ENCODE data around the gene ATM.

The ATM gene

DNA sequence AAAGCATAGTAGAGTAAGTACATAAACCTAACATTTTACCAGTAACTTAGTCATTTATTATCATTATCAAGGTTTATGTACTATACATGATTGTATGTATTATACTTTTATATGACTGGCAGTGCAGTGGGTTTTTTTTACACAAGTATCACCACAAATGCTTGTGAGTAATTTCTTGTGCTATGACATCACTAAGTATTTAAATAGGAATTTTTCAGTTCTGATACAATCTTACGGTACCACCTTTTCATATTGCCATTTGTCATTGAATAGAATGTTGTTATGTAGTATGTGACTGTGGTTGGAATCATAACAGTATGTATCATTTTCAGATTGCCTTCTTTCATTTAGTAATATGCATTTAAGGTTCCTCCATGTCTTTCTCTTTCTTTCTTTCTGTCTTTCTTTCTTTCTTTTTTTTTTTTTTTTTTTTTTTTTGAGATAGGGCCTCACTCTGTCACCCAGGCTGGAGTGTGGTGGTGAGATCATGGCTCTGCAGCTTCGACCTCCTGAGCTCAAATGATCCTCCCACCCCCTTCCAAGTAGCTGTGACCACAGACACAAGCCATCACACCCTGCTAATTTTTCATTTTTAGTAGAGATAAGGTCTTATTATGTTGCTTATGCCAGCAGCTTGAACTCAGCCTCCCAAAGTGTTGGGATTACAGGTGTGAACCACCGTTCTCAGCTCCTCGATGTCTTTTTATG, 18.6 kb downstream of the ATM start:
- TF ChIP-seq, protein P1, sequence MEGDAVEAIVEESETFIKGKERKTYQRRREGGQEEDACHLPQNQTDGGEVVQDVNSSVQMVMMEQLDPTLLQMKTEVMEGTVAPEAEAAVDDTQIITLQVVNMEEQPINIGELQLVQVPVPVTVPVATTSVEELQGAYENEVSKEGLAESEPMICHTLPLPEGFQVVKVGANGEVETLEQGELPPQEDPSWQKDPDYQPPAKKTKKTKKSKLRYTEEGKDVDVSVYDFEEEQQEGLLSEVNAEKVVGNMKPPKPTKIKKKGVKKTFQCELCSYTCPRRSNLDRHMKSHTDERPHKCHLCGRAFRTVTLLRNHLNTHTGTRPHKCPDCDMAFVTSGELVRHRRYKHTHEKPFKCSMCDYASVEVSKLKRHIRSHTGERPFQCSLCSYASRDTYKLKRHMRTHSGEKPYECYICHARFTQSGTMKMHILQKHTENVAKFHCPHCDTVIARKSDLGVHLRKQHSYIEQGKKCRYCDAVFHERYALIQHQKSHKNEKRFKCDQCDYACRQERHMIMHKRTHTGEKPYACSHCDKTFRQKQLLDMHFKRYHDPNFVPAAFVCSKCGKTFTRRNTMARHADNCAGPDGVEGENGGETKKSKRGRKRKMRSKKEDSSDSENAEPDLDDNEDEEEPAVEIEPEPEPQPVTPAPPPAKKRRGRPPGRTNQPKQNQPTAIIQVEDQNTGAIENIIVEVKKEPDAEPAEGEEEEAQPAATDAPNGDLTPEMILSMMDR (IDR thresholded peaks at IDR 0.05; ENCODE audit: poor library complexity, severe bottlenecking) = no peak
- Histone ChIP-seq H3K4me3 (ENCODE audit: severe bottlenecking) (no peak overlapping the region), H3K4me1 (ENCODE audit: insufficient read depth, poor library complexity, severe bottlenecking) (no peaks in the 10 kb centered on the region), H3K36me3 (ENCODE audit: low read depth) (peaks cover 68% of the 10 kb centered on the region), H3K27ac (ENCODE audit: poor library complexity, severe bottlenecking) (no peak overlapping the region), H3K27me3 (ENCODE audit: insufficient read depth, poor library complexity, severe bottlenecking) (no peaks in the 10 kb centered on the region), H3K9me3 (ENCODE audit: severe bottlenecking) (no peaks in the 10 kb centered on the region)
- ATAC-seq (ENCODE audit: low read depth) (no peak), DNase-seq (ENCODE audit: low spot score) (no peak)

DNA sequence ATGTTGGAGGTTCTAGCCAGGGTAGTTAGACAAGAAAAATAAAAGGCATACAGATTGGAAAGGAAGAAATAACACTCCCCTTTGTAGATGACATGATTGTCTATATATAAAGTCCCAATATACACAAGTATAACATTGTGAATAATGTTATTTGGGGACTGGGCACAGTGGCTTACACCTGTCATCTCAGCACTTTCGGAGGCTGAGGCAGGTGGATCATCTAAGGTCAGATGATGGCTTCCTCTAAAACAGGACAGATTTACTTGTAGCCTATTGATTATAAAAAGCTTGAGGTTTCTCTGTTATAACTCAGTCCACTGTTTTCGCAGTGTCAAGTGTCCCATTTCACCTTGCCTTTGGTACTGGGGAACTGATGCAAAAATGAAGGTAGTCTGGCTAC, 19.6 kb downstream of the ATM start:
- Histone ChIP-seq H3K27me3 (ENCODE audit: insufficient read depth, poor library complexity, severe bottlenecking) (no peaks in the 10 kb centered on the region), H3K27ac (ENCODE audit: poor library complexity, severe bottlenecking) (no peak overlapping the region), H3K4me1 (ENCODE audit: insufficient read depth, poor library complexity, severe bottlenecking) (no peaks in the 10 kb centered on the region), H3K9me3 (ENCODE audit: severe bottlenecking) (no peaks in the 10 kb centered on the region), H3K4me3 (ENCODE audit: severe bottlenecking) (no peak overlapping the region), H3K36me3 (ENCODE audit: low read depth) (peaks cover 68% of the 10 kb centered on the region)
- ATAC-seq (ENCODE audit: low read depth) (no peak), DNase-seq (ENCODE audit: low spot score) (no peak)
- TF ChIP-seq, protein P1 (IDR thresholded peaks at IDR 0.05; ENCODE audit: poor library complexity, severe bottlenecking) = no peak

DNA sequence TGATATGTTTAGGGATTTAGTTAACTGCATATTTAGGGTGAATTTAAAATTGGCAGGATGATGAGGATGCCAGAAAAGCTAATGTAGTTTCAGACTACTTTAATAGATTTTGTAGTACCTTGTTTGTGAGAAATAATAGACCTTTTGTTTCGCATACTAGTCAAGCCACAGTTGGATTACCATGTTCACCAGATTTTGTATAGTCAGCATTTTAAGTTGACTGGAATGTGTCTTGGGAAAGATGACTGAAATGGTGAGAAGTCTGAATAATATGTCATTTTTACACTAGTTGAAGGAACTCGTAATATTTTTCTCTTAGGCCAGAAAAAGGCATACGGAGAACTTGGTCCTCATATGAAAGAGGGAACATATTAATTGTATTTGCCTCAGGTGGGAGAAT, 23.4 kb downstream of the ATM start:
- Histone ChIP-seq H3K4me1 (ENCODE audit: insufficient read depth, poor library complexity, severe bottlenecking) (no peaks in the 10 kb centered on the region), H3K9me3 (ENCODE audit: severe bottlenecking) (no peaks in the 10 kb centered on the region), H3K4me3 (ENCODE audit: severe bottlenecking) (no peak overlapping the region), H3K27ac (ENCODE audit: poor library complexity, severe bottlenecking) (no peak overlapping the region), H3K36me3 (ENCODE audit: low read depth) (peaks cover 72% of the 10 kb centered on the region), H3K27me3 (ENCODE audit: insufficient read depth, poor library complexity, severe bottlenecking) (no peaks in the 10 kb centered on the region)
- no peak for DNase-seq (ENCODE audit: low spot score)
- ATAC-seq (ENCODE audit: low read depth) = no peak
- TF ChIP-seq, protein P1 (IDR thresholded peaks at IDR 0.05; ENCODE audit: poor library complexity, severe bottlenecking) = no peak

DNA sequence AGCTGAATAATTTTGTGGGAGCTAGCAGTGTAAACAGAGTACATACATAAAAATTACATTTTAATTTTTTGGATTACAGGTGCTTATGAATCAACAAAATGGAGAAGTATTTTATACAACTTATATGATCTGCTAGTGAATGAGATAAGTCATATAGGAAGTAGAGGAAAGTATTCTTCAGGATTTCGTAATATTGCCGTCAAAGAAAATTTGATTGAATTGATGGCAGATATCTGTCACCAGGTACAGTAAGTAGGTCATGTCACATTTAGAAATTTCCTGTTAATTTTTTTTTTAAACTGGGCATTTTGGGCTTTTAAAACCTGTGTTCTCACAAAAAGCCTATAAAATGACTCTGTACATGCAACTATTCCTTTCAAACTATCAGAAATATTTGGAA, 24.0 kb downstream of the ATM start:
- Histone ChIP-seq H3K9me3 (ENCODE audit: severe bottlenecking) (no peaks in the 10 kb centered on the region), H3K27ac (ENCODE audit: poor library complexity, severe bottlenecking) (no peak overlapping the region), H3K27me3 (ENCODE audit: insufficient read depth, poor library complexity, severe bottlenecking) (no peaks in the 10 kb centered on the region), H3K36me3 (ENCODE audit: low read depth) (peaks cover 77% of the 10 kb centered on the region), H3K4me3 (ENCODE audit: severe bottlenecking) (no peak overlapping the region), H3K4me1 (ENCODE audit: insufficient read depth, poor library complexity, severe bottlenecking) (no peaks in the 10 kb centered on the region)
- TF ChIP-seq, protein P1 (IDR thresholded peaks at IDR 0.05; ENCODE audit: poor library complexity, severe bottlenecking) = no peak
- no peak for ATAC-seq (ENCODE audit: low read depth)
- no peak for DNase-seq (ENCODE audit: low spot score)

DNA sequence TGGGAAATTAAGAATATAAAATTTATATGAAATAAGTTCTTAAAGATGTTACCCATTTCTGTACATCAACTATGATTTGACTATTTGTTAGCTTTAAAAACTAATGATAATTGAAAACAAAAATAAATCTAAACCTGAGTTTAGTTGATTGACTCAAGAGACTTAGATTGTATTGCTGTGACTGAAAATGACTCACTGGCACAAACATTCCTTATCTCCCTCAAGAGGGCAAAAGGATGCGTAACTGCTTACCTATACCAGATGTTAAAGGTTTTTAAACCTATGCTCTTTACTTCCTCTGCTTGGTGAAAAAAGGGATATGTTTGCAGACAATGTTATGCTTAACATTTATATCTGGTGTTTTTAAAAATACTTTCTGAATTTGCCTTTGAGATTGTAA, 30.3 kb downstream of the ATM start:
- DNase-seq (ENCODE audit: low spot score) (no peak), ATAC-seq (ENCODE audit: low read depth) (peak; percentile 41; the same call in 1 of the 3 replicates)
- Histone ChIP-seq H3K4me3 (ENCODE audit: severe bottlenecking) (no peak overlapping the region), H3K27me3 (ENCODE audit: insufficient read depth, poor library complexity, severe bottlenecking) (no peaks in the 10 kb centered on the region), H3K9me3 (ENCODE audit: severe bottlenecking) (no peaks in the 10 kb centered on the region), H3K27ac (ENCODE audit: poor library complexity, severe bottlenecking) (no peak overlapping the region), H3K4me1 (ENCODE audit: insufficient read depth, poor library complexity, severe bottlenecking) (no peaks in the 10 kb centered on the region), H3K36me3 (ENCODE audit: low read depth) (peaks cover 93% of the 10 kb centered on the region)
- TF ChIP-seq, protein P1 (IDR thresholded peaks at IDR 0.05; ENCODE audit: poor library complexity, severe bottlenecking) = no peak

All from RWPE2 (cell line).